NCI-H2081 (cell line): Measurements from ENCODE around the gene NCKAP1.

Experiments used
- DNase-seq, 2 experiments: peaks; one replicate each; lab custom pipeline; 2025; lab: John Stamatoyannopoulos, UW

NCKAP1 gene

DNA sequence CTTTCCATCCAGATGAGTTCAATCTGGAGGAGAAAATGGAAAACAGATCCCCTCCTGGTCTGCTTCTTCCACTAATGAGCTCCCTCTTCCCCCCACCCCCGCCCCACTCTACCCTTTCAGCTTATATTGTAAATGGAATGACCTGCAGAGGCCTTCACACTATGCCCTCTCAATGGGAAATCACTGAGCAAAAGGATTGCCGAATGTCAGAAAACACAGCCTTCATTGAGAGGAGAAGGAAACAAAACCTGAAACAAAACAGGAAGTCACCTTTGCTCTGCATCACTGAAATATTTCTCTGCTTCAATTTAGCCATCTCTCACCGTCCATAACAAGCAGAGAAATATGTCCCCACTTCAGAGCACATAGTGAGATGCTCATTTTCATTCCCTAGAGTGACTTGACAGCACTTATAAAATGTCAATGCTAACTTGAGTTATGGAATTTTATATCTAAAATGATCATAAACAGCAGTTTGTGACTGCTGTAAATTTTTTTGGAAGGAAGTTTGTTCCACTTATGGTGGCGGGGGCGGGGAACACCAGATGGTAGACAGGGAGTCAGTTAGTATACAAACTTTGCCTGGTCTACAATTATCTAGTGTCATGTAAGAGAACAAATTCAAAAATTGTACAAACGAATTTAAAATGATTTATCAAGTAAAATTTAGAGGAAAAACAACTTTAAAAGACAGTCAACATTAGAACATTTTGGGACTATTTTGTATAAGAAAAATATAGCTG lies 170.0 kb downstream of the NCKAP1 start:
- DNase-seq, result no peak

DNA sequence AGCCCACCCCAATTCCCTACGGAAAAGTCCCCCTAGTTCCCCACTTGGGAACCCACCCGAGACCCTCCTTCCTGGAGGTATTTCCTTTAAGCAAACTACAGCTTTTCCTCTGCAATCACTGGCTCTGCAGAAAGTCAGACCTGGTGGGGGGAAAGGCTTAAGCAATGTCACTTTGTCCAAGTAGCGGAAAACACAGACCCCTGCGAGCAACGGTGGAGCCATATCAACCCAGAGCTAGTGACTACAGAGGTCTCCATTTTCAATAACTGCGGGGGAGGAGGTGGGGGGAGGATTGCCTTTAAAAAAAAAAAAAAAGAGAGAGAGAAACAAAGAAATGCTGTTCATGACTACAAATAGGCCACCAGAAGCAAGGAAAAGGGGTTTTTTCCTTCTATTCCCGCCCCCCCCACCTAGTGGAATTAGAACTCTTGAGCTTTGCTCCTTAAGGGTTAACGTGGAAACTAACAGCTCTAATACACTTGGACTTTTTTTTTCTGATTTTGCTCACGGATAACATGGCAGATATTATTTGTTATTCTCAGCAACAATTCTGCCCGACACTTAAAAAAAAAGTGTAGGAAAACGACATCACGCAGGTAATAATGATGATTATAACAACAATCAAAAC lies 170.7 kb downstream of the NCKAP1 start:
- no peak for DNase-seq

DNA sequence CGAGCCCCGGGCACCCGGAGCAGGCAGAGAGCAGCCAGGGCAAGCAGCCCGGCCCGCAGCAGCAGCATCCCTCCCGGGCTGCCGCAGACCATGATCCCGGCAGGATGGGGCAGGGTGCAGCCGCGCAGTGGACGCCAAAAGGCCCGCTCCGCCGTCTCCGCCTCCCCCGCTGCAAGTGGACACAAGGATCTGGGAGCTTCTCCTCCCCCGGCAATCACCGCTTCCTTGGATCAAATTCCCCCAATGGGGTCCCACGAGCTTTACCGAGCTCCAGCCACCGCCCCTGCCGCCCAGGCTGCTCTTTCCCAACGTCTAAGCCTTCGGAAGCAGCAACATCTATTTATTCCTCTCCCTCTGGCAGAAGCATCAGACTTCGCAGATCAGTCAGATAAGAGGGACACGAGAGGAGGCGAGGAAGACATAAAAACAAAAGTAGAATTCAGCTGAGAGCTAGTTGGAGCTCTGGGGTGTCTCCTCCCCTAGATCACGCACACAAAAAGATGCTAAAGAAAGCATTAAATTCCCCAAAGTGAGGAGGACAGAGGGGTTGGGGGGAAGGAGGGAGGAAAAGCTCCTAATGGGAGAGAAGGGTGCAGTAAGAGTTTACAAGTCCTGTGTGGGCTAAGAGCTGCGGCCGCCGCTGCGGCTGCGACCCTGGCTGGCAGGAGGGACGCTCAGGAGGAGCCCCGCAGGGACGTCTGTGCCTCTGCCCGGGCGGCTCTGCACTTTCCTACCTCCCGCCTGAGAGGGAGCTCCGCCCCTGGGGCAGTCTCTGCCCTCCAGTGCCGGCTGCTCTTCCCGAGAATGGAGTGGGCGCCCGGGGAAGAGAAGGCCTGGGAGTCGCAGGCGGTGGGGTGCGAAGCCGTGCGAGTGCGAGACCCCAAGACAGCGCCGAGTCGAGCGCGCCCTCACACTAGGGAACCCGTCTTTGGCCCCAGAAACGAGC lies 171.5 kb downstream of the NCKAP1 start, which contains the start of gene FRZB:
TSS of gene FRZB (minus strand) at position 177 of the 946 bp plus-strand sequence. CDS start at position 92, 85 bp downstream.
- no peak for DNase-seq

DNA sequence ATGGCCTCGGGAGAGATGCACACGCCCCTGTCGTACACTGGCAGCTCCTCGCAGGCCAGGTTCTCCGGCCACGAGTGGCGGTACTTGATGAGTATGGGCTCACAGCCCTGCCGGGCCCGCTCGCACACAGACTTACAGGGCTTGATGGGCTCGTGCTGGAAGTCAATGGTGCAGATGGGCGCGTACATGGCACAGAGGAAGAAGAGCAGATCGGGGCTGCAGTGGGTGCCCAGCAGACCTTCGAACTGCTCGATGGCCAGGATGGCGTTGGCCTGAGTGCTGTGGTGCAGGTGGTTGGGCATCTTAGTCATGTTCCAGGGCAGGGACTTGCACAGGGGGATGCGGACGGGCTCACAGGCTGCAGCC lies 172.2 kb downstream of the NCKAP1 start:
- no peak for DNase-seq

DNA sequence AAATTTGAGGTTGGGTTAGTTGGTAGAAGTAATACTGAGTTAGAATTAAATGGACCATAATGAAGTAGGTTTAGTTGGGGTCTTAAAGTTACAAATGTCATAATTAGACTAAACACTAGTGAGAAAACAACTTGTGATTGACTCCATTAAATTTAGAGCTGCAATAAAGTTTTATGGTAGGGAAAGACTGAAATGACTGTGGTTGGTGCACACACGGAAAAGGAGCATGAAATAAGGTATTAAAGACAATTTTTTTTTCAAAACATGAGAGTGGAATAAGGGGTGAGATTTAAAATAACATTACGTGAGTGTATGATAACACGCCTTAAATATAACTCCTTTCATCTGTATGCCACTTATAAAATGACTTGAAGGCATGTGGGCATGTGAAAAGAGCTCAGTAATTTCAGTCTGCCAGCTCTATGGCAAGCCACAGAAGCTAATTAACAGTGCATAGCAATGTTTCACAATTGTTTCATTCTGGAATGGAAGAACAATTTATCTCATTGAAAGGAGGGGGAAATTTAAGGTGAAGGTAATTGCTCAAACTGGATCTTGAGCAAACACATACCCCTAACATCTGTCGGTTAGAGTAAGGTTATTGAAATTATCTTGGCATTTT lies 173.2 kb downstream of the NCKAP1 start:
- DNase-seq, result no peak

DNA sequence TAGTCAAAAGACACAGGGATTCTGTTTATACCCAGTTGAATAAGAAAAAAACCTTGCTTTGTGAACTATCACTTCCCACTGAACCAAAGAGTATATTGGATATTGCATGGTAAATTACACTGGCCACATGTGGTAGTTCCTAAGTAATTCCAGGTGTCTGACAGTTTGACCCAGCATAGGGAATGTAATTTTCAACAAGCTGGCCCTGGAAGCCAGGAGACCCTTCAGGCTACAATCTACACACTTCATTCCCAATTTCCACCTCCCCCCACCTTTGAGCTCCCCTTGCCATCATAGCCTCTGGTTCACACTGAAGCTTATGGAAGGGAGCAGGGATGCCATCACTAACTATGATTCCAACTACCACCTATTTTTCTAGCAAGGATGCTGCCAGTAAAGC lies 174.6 kb downstream of the NCKAP1 start:
- DNase-seq, result no peak

DNA sequence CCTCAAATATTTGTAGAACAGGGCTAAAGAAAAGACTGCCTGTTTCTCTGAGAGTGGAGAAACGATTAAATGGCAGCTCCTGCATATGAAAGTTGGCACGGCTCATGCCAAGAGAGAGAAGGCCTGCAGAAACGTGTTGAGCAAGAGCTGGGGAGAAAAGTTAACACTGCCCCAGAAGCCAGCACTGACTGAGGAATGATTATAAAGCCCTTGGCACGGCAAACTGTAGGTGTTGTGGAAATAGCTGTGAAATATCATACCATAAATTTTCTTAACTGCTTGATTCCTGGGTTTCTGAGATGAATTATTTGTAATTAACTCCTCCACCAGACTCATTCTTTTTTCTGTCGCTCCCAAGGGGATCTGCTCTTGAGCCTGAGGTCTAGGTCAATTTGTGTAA lies 176.2 kb downstream of the NCKAP1 start:
- no peak for DNase-seq

DNA sequence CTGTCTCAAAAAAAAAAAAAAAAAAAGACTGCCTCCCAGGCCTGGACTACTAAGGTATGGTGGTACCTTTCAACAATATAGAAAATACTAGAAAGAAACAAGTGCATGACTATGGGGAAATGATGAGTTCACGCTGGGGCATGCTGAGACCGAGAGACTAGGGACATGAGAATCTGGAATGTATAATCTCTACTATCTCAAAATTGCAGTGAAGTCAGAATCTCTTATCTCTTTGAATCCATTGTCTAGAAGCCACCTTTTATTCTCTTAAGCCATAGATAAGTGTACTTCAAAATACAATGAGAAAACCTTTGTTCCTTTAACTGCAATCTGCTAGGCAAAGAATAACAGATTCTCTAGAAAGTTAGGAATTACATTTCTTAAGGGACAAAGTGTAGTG lies 177.4 kb downstream of the NCKAP1 start:
- DNase-seq, result no peak
